Measurements from ENCODE around the gene NUDT7. TPM values are rescaled to one million over a fixed set of nuclear protein-coding genes. Genes with fewer than 3 reads are reported as not detected.

Gene NUDT7
- total RNA-seq, 2 experiments from 2014 or later: 4.6 to 5.1 TPM

- CTCF ChIA-PET: no interaction called here
- POLR2A ChIA-PET: no interaction called here
Measured at GRCh38 chr16:77721752-77722308, 484 bp upstream of the NUDT7 start.

GRCh38 chr16:77723108-77723514 is 797 bp downstream of the NUDT7 start:
- ChIA-PET CTCF (no interaction called here), POLR2A (no interaction called here)

DNA sequence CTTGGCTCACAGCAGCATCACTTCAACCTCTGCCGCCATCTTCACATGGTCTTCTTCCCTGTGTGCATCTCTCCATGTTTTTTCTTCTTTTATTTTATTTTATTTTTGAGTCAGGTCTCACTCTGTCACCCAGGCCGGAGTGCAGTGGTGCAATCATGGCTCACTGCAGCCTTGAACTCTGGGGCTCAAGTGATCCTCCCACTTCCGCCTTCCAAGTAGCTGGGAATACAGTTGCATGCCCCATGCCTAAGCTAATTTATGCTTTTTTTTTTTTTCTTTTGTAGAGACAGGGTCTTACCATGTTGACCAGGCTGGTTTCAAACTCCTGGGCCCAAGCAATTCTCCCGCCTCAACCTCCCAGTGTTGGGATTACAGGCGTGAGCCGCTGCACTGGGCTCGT is 1.9 kb downstream of the NUDT7 start:
- ChIA-PET POLR2A (no interaction called here), CTCF (interaction anchor here (0.6 kb wide), 1 partner anchor 11 kb away, joined by 3 read pairs; no protein-coding TSS in a partner anchor)

- ChIA-PET POLR2A (no interaction called here), CTCF (no interaction called here)
Measured at GRCh38 chr16:77729951-77730350, 7.6 kb downstream of the NUDT7 start.

- ChIA-PET CTCF (no interaction called here), POLR2A (no interaction called here)
Measured at GRCh38 chr16:77732241-77732946, 10.1 kb downstream of the NUDT7 start.

DNA sequence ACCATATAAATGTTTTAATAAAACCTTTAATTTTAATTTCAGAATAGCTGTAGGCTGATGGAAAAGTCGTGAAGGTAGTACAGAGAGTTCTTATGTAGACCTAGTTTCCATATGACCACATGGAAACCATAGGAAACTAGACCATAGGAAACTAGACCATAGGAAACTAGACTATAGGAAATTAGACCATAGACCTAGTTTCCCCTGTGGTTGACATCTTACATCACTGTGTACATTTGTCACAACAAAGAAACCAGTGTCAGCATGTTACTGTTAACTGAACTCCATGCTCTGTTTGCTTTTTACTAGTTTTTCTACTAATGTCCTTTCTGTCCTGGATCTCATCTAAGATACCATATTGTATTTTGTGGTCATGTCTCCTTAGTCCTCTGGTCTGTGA is 14.6 kb downstream of the NUDT7 start:
- CTCF ChIA-PET: no interaction called here

GRCh38 chr16:77738706-77739558 is 16.6 kb downstream of the NUDT7 start:
- ChIA-PET POLR2A (no interaction called here), CTCF (no interaction called here)

More for the DNA sequence above, 14.6 kb downstream of the NUDT7 start:
- POLR2A ChIA-PET: no interaction called here

DNA sequence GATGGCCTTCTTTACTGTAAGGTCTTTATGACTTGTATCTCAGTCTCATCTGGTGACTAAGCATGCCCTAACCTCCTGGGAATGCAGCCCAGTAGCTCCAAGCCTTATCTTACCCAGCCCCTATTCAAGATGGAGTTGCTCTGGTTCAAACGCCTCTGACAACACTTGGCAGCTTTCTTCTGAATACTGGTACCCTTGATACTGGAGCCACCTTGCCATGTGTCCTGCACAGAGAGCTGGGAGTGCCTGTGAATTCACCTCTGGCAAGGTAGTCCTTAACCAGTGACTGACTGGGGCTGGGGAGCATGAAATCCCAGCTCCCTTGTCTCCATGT is 17.2 kb downstream of the NUDT7 start:
- ChIA-PET CTCF (no interaction called here), POLR2A (no interaction called here)

GRCh38 chr16:77744141-77744540 is 21.8 kb downstream of the NUDT7 start:
- ChIA-PET POLR2A (no interaction called here), CTCF (no interaction called here)

- ChIA-PET POLR2A (no interaction called here), CTCF (no interaction called here)
Measured at GRCh38 chr16:77745972-77746371, 23.7 kb downstream of the NUDT7 start.

DNA sequence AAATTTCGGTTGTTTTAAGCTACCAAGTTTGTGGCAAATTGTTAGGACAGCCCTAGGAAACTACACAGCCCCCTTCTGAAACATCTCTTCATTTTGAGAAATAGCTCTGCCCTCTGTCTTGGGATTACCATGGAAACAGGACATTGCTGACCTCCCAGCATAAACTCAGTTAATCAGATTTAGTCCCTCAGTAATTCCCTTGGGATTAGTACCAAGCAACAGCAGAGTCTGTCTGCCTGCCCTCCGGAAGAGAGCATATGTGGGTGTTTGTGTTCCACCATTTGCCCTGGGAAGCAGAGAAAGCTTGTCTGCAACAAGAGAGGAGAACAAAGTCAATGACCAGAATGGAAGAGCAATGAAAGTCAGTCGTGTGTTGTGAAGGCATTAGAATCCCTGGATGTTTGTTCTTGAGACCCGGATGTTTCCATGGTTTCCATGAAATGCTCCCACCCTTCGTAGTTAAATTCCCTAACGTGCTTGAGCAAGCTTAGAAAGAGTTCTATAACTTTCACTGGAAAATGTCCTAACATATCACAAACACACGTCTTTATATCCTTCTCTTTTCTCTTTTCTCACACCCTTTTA is 26.2 kb downstream of the NUDT7 start:
- CTCF ChIA-PET: no interaction called here

DNA sequence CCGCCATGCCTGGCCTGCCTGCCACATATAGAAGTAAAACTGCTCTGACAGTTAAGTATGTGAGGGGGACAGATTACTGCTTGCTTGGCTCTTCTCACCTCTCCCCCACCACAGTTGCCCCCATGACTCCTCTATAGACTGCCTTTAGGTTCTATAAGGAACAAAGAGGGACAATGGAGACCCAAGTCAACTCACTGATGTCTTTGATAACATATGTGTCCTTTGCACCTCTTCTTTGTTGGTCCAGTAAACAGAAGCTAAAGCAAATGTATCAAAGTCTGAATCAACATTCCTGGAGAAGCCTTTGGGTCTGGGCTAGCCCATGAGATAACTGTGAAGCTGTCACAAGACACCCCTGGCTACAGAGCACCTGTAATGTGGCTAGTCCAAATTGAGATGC is 27.1 kb downstream of the NUDT7 start:
- ChIA-PET CTCF (no interaction called here), POLR2A (no interaction called here)

More for the DNA sequence above, 26.2 kb downstream of the NUDT7 start:
- POLR2A ChIA-PET: no interaction called here

DNA sequence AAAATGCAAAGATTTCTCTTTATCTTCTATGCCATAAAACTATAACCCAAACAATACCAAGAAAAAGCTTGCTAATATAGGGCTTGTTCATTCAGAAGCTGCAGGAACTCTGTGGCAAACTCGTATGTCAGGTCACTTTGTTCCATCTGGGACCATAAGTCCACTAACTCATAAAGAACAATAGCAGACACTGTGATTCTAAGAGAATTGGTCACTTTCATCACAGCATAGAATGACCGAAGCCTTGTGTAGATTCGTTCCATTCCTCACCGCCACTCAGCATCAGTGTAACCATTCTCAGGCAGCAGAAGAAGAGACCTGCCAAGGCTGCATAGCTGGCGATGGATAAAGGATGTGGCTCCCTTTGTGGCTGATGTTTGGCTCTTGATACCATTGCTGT is 35.7 kb downstream of the NUDT7 start:
- POLR2A ChIA-PET: no interaction called here
- CTCF ChIA-PET: no interaction called here

DNA sequence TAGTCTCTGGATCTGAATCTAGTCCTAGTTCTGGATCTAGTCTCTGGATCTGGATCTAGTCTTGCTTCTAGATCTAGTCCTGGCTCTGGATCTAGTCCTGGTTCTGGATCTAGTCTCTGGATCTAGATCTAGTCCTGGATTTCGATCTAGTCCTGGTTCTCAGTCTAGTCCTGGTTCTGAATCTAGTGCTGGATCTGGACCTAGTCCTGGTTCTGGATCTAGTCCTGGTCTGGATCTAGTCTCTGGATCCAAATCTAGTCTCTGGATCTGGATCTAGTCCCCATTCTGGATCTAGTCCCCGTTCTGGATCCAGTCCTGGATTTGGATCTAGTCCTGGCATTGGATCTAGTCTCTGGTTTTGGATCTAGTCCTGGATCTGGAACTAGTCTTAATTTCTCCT is 36.2 kb downstream of the NUDT7 start:
- ChIA-PET CTCF (no interaction called here), POLR2A (no interaction called here)

DNA sequence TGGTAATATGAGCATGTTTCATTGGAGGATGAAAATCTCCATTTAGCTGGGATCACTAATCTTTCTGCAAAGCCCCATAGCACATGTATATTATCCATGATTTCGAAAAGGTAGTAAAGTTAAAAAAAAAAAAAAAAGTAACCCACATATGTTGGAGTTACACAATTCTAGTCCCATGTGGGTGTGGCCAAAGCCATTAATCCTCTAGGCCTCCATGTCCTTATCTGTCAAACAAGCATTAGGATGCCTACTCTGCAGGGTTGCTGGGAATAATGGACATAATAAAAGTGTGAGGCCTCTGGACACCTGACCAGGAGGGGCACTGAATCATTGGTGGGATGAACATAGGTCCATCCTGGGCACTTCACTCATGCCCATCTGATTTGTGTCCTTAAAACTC is 36.9 kb downstream of the NUDT7 start:
- CTCF ChIA-PET: no interaction called here
- POLR2A ChIA-PET: no interaction called here

DNA sequence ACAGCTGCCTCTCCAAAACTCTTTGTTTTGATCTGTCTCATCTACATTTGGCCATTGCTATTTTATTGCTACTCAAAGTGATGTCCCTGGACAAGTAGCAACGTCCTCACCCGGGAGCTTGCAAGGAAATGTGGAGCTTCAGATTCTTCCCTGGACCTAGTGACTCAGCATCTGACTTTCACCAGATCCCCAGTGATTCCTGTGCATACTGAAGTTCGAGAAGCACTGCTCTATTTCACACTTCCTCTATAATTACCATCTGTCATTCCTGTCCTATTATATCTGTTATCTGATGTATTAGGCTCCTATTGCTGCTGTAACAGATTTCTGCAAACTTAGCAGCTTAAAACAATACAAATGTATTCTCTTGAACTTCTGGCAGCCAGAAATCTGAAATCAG is 37.5 kb downstream of the NUDT7 start:
- POLR2A ChIA-PET: no interaction called here
- CTCF ChIA-PET: no interaction called here

DNA sequence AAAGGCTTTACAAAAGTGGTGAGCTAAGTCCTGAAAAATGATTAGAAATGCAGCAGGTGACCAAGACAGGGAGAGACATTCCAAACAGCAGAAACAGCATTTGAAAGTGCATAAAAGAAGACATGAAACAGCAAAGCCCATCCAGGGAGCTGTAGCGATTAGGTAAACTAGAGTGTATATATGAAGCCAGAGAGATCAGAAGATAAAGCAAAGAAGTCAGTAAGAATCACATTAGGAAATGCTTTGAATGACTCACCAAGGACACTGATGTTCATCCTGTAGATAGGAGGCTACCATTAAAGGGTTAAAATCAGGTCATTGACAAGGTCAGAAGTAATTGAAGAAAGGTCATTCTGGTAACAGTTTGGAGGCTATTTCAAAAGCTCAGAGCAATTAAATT is 38.5 kb downstream of the NUDT7 start:
- ChIA-PET POLR2A (no interaction called here), CTCF (no interaction called here)

GRCh38 chr16:77761204-77761603 is 38.9 kb downstream of the NUDT7 start:
- ChIA-PET CTCF (interaction anchor here (0.7 kb wide), 1 partner anchor 1173 kb away, joined by 3 read pairs; no protein-coding TSS in a partner anchor), POLR2A (no interaction called here)

- ChIA-PET POLR2A (no interaction called here), CTCF (no interaction called here)
Measured at GRCh38 chr16:77762262-77762661, 39.9 kb downstream of the NUDT7 start.

GRCh38 chr16:77763994-77764393 is 41.7 kb downstream of the NUDT7 start:
- CTCF ChIA-PET: no interaction called here
- POLR2A ChIA-PET: no interaction called here

- ChIA-PET CTCF (no interaction called here), POLR2A (no interaction called here)
Measured at GRCh38 chr16:77767211-77767610, 44.9 kb downstream of the NUDT7 start.
